Neural cell (in vitro differentiated cells): ENCODE measurements around the gene RAI1. TPM values are rescaled to one million over a fixed set of nuclear protein-coding genes. Genes with fewer than 3 reads are reported as not detected.
A peak's percentile ranks its signal among the peaks of the same experiment; 100 is the strongest.

ENCODE experiments used
- H2AFZ ChIP-seq: fragments of 200-600, 300-800 bp; sonication (generic), shearing (Covaris generic); 2 replicates; pipeline ENCODE4 v1.6.0; 2014; ENCODE audit warnings: low read depth, mild to moderate bottlenecking, antibody characterized with exemption, low read length, moderate library complexity
- H3F3A ChIP-seq: fragments of 200-600 bp; shearing (Covaris generic); 2 replicates; pipeline ENCODE4 v1.6.1; 2016; ENCODE audit warnings: mild to moderate bottlenecking, moderate library complexity, mixed read lengths, antibody characterized with exemption, low read length; ENCODE audit not compliant: insufficient read depth, poor library complexity, severe bottlenecking
- H3K27ac ChIP-seq: fragments of 200-600, 300-800 bp; sonication (generic), shearing (Covaris generic); 2 replicates; pipeline ENCODE4 v1.5.1; 2014; ENCODE audit warnings: mild to moderate bottlenecking, low read length, moderate library complexity
- H3K27me3 ChIP-seq: fragments of 300-800, 200-600 bp; sonication (generic), shearing (Covaris generic); 2 replicates; pipeline ENCODE4 v1.6.0; 2014; ENCODE audit warnings: mild to moderate bottlenecking, low read depth, low read length, moderate library complexity; ENCODE audit not compliant: insufficient read depth
- H3K36me3 ChIP-seq: fragments of 300-800, 200-600 bp; sonication (generic), shearing (Covaris generic); 2 replicates; pipeline ENCODE4 v1.5.1; 2014; ENCODE audit warnings: mild to moderate bottlenecking, antibody characterized with exemption, low read length, moderate library complexity; ENCODE audit not compliant: insufficient read depth
- H3K4me2 ChIP-seq: fragments of 300-800, 200-600 bp; sonication (generic), shearing (Covaris generic); 2 replicates; pipeline ENCODE4 v1.6.0; 2014; ENCODE audit warnings: mild to moderate bottlenecking, low read length
- H3K4me3 ChIP-seq: fragments of 300-800, 200-600 bp; sonication (generic), shearing (Covaris generic); 2 replicates; pipeline ENCODE4 v1.5.1; 2014; ENCODE audit warnings: mild to moderate bottlenecking, low read length, moderate library complexity
- H3K79me2 ChIP-seq: fragments of 200-600 bp; shearing (Covaris generic); replicated peaks from 2 replicates; pipeline ENCODE4 v1.6.0; 2014; ENCODE audit warnings: mild to moderate bottlenecking, low read length, moderate library complexity; ENCODE audit not compliant: insufficient read depth
- H3K9ac ChIP-seq: fragments of 300-800, 200-600 bp; sonication (generic), shearing (Covaris generic); 2 replicates; pipeline ENCODE4 v1.6.1; 2016; ENCODE audit warnings: mild to moderate bottlenecking, low read length, mixed read lengths
- H3K9me2 ChIP-seq: fragments of 200-600 bp; shearing (Covaris generic); 2 replicates; pipeline ENCODE4 v1.6.1; 2016; ENCODE audit warnings: mild to moderate bottlenecking, low read length, mixed read lengths; ENCODE audit not compliant: insufficient read depth
- H3K9me3 ChIP-seq: fragments of 200-600, 300-800 bp; sonication (generic), shearing (Covaris generic); 2 replicates; pipeline ENCODE4 v1.6.1; 2016; ENCODE audit warnings: mild to moderate bottlenecking, mixed run types, low read length, moderate library complexity, mixed read lengths
- H4K20me1 ChIP-seq: fragments of 200-600 bp; shearing (Covaris generic); 2 replicates; pipeline ENCODE4 v1.6.1; 2016; ENCODE audit warnings: mild to moderate bottlenecking, mixed run types; ENCODE audit not compliant: insufficient read depth
- EP300 ChIP-seq: fragments of 450-650 bp; conservative IDR thresholded peaks from 2 replicates; pipeline ENCODE4 v1.6.1; 2014; ENCODE audit warnings: antibody characterized with exemption, mild to moderate bottlenecking, moderate library complexity; ENCODE audit not compliant: poor library complexity, severe bottlenecking
- EZH2 ChIP-seq: fragments of 200-600, 300-800 bp; shearing (Covaris generic), sonication (generic); IDR thresholded peaks from 2 replicates; pipeline ENCODE4 v1.6.1; 2014; ENCODE audit warnings: antibody characterized with exemption, low read length, borderline replicate concordance, mild to moderate bottlenecking; ENCODE audit not compliant: insufficient read depth, poor library complexity, severe bottlenecking
- MXI1 ChIP-seq: fragments of 450-650 bp; conservative IDR thresholded peaks from 2 replicates; pipeline ENCODE4 v1.6.1; 2014; ENCODE audit warnings: antibody characterized with exemption, mild to moderate bottlenecking; ENCODE audit not compliant: poor library complexity, severe bottlenecking
- POLR2AphosphoS5 ChIP-seq: IDR thresholded peaks from 2 replicates; pipeline ENCODE4 v1.6.1; 2012
- RAD21 ChIP-seq: fragments of 450-650 bp; conservative IDR thresholded peaks from 2 replicates; pipeline ENCODE4 v1.6.1; 2014; ENCODE audit warnings: antibody characterized with exemption, mild to moderate bottlenecking, moderate library complexity
- SMC3 ChIP-seq: fragments of 450-650 bp; conservative IDR thresholded peaks from 2 replicates; pipeline ENCODE4 v1.6.1; 2014; ENCODE audit warnings: antibody characterized with exemption, mild to moderate bottlenecking, moderate library complexity; ENCODE audit not compliant: poor library complexity
- TAF1 ChIP-seq: IDR thresholded peaks from 2 replicates; pipeline ENCODE4 v1.6.1; 2012; ENCODE audit warnings: low read depth
- polyA plus RNA-seq: library from polyadenylated mRNA; depleted of rRNA; stranded (reverse); fragments of >200 nt; gene quantifications from 2 replicates; pipeline ENCODE4 v1.2.3, GENCODE V29; 2014
- TF ChIP-seq, protein P1 (sequence below): fragments of 450-650 bp; IDR thresholded peaks from 2 replicates; pipeline ENCODE4 v1.5.1; 2014; ENCODE audit warnings: antibody characterized with exemption, mild to moderate bottlenecking, moderate library complexity; ENCODE audit not compliant: poor library complexity, severe bottlenecking
- TF ChIP-seq, protein P2 (sequence below): IDR thresholded peaks from 2 replicates; pipeline ENCODE4 v1.6.1; 2012; ENCODE audit warnings: borderline replicate concordance

The RAI1 gene
- polyA plus RNA-seq, 1 donor from 2014 or later: 16.9 TPM

DNA sequence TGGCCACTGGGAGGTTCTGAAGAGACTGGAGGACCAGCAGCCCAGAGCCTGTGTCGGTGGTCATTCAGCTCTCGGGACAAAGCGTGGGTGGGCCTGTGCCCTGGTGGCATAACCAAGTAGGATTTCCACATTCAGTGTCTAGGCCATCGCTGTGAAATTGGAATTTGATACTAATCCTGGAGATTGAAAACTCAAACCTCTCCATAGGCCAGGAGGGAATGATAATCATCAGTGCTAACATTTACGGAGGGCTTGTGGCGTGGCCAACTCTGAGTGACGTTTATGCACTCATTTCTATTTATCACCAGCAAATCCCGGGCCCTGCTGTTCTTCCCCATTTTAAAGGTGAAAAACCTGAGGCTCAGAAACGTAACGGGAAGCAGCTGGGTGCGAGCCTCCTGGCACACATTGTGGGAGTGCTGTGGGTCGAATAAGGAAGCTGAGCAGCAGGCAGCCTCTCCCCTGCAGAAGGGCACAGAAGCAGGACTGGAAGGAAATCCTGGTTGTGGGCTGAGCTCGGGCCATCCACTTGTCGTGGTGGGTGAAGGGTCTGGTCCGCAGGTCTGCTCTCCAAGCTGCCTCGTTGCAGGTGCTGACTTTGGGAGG lies 33.1 kb downstream of the RAI1 start:
- H3K4me2 ChIP-seq: no peak overlapping the region

DNA sequence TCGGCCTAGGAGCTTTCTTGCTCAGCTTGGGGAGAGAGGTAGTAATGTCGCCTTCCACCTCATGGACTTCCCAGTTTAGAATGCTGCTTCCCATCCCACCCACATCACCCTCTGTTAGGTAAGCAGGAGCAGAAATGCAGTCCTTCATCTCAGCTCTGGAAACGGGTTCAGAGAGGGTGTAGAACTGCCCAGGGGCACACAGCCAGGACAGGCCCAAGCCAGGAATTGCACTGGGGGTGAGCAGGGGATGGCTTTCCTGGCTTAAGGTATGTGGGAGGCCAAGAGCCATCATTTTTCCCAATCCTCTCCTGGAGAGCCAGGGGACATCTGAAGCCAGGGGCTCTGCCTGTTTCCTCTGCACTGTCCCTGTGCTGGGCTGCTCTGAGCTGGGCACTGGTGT lies 33.6 kb downstream of the RAI1 start:
- peaks cover 75% of the 10 kb centered on the region for H3K79me2 ChIP-seq
- no peak overlapping the region for H2AFZ ChIP-seq
- no peaks in the 10 kb centered on the region for H3K27me3 ChIP-seq
- H3K36me3 ChIP-seq: no peaks in the 10 kb centered on the region
- H3K27ac ChIP-seq: no peak overlapping the region
- no peak overlapping the region for H3K9ac ChIP-seq
- no peaks in the 10 kb centered on the region for H3F3A ChIP-seq
- H3K9me3 ChIP-seq: no peaks in the 10 kb centered on the region
- H3K9me2 ChIP-seq: no peaks in the 10 kb centered on the region
- H3K4me3 ChIP-seq: no peak overlapping the region
- TF ChIP-seq, protein P1, sequence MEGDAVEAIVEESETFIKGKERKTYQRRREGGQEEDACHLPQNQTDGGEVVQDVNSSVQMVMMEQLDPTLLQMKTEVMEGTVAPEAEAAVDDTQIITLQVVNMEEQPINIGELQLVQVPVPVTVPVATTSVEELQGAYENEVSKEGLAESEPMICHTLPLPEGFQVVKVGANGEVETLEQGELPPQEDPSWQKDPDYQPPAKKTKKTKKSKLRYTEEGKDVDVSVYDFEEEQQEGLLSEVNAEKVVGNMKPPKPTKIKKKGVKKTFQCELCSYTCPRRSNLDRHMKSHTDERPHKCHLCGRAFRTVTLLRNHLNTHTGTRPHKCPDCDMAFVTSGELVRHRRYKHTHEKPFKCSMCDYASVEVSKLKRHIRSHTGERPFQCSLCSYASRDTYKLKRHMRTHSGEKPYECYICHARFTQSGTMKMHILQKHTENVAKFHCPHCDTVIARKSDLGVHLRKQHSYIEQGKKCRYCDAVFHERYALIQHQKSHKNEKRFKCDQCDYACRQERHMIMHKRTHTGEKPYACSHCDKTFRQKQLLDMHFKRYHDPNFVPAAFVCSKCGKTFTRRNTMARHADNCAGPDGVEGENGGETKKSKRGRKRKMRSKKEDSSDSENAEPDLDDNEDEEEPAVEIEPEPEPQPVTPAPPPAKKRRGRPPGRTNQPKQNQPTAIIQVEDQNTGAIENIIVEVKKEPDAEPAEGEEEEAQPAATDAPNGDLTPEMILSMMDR: no peak
- TF ChIP-seq POLR2AphosphoS5 (peak; percentile 5), RAD21 (no peak)
- H4K20me1 ChIP-seq: peaks cover 12% of the 10 kb centered on the region
- H3K4me2 ChIP-seq: no peak overlapping the region

More for the DNA sequence above, 33.1 kb downstream of the RAI1 start:
- TF ChIP-seq EP300 (no peak), RAD21 (no peak), MXI1 (no peak), POLR2AphosphoS5 (no peak), EZH2 (no peak), SMC3 (no peak), TAF1 (no peak)
- TF ChIP-seq, protein P2, sequence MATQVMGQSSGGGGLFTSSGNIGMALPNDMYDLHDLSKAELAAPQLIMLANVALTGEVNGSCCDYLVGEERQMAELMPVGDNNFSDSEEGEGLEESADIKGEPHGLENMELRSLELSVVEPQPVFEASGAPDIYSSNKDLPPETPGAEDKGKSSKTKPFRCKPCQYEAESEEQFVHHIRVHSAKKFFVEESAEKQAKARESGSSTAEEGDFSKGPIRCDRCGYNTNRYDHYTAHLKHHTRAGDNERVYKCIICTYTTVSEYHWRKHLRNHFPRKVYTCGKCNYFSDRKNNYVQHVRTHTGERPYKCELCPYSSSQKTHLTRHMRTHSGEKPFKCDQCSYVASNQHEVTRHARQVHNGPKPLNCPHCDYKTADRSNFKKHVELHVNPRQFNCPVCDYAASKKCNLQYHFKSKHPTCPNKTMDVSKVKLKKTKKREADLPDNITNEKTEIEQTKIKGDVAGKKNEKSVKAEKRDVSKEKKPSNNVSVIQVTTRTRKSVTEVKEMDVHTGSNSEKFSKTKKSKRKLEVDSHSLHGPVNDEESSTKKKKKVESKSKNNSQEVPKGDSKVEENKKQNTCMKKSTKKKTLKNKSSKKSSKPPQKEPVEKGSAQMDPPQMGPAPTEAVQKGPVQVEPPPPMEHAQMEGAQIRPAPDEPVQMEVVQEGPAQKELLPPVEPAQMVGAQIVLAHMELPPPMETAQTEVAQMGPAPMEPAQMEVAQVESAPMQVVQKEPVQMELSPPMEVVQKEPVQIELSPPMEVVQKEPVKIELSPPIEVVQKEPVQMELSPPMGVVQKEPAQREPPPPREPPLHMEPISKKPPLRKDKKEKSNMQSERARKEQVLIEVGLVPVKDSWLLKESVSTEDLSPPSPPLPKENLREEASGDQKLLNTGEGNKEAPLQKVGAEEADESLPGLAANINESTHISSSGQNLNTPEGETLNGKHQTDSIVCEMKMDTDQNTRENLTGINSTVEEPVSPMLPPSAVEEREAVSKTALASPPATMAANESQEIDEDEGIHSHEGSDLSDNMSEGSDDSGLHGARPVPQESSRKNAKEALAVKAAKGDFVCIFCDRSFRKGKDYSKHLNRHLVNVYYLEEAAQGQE: no peak
- TF ChIP-seq, protein P1: no peak
- H3K9me2 ChIP-seq: no peaks in the 10 kb centered on the region
- H3K9me3 ChIP-seq: no peaks in the 10 kb centered on the region
- no peak overlapping the region for H3K9ac ChIP-seq
- no peaks in the 10 kb centered on the region for H3K27me3 ChIP-seq
- peaks cover 12% of the 10 kb centered on the region for H4K20me1 ChIP-seq
- no peak overlapping the region for H2AFZ ChIP-seq
- no peak overlapping the region for H3K4me3 ChIP-seq
- H3K79me2 ChIP-seq: peaks cover 70% of the 10 kb centered on the region
- H3K36me3 ChIP-seq: no peaks in the 10 kb centered on the region
- H3K27ac ChIP-seq: no peak overlapping the region
- H3F3A ChIP-seq: no peaks in the 10 kb centered on the region
